Astrocyte (in vitro differentiated cells and primary cell): Measurements from ENCODE around the gene RPA3. TPM values are rescaled to one million over a fixed set of nuclear protein-coding genes. Genes with fewer than 3 reads are reported as not detected.

Experiments
- DNase-seq: peaks from one replicate; pipeline ENCODE4 v3.0.0-alpha.2; 2010; ENCODE audit warnings: low read depth
- FAIRE-seq: peaks from 2 replicates; lab custom pipeline; 2011; peaks lifted over from hg19 to GRCh38; lab: Jason Lieb, UNC
- H2AFZ ChIP-seq: 2 replicates; pipeline ENCODE4 v1.6.0; 2012; ENCODE audit warnings: low read depth, low read length, inconsistent platforms
- H3K27ac ChIP-seq: 2 replicates; pipeline ENCODE4 v1.5.1; 2011; ENCODE audit warnings: low read depth, low read length, inconsistent platforms
- H3K27me3 ChIP-seq: 2 replicates; pipeline ENCODE4 v1.6.0; 2011; ENCODE audit warnings: low read length, inconsistent platforms; ENCODE audit not compliant: insufficient read depth
- H3K36me3 ChIP-seq: 2 replicates; pipeline ENCODE4 v1.5.1; 2011; ENCODE audit warnings: low read length, inconsistent platforms; ENCODE audit not compliant: insufficient read depth
- H3K4me1 ChIP-seq: 2 replicates; pipeline ENCODE4 v1.5.1; 2011; ENCODE audit warnings: low read length, inconsistent platforms; ENCODE audit not compliant: insufficient read depth
- H3K4me2 ChIP-seq: 2 replicates; pipeline ENCODE4 v1.6.0; 2012; ENCODE audit warnings: low read length, inconsistent platforms
- H3K4me3 ChIP-seq: 2 replicates; pipeline ENCODE4 v1.5.1; 2011; ENCODE audit warnings: low read depth, mild to moderate bottlenecking, low read length, inconsistent platforms; ENCODE audit not compliant: insufficient read depth
- H3K79me2 ChIP-seq: 2 replicates; pipeline ENCODE4 v1.6.0; 2012; ENCODE audit warnings: mild to moderate bottlenecking, low read length, inconsistent platforms; ENCODE audit not compliant: insufficient read depth
- H3K9ac ChIP-seq: 2 replicates; pipeline ENCODE4 v1.6.0; 2012; ENCODE audit warnings: mild to moderate bottlenecking, low read length, inconsistent platforms
- H3K9me3 ChIP-seq: 2 replicates; pipeline ENCODE4 v1.5.1; 2012; ENCODE audit warnings: low read depth, mild to moderate bottlenecking, low read length, inconsistent platforms; ENCODE audit not compliant: insufficient read depth
- H4K20me1 ChIP-seq: 2 replicates; pipeline ENCODE4 v1.6.0; 2012; ENCODE audit warnings: low read length, inconsistent platforms; ENCODE audit not compliant: insufficient read depth
- H3K27ac Mint-ChIP-seq: one replicate; pipeline ENCODE4 v1.8.0; 2021; ENCODE audit warnings: mild to moderate bottlenecking, mixed read lengths; ENCODE audit not compliant: unreplicated experiment
- H3K27me3 Mint-ChIP-seq: one replicate; pipeline ENCODE4 v1.8.0; 2021; ENCODE audit warnings: low read depth, mixed read lengths; ENCODE audit not compliant: unreplicated experiment
- H3K36me3 Mint-ChIP-seq: one replicate; pipeline ENCODE4 v1.8.0; 2021; ENCODE audit warnings: low read depth, mixed read lengths; ENCODE audit not compliant: unreplicated experiment
- H3K4me1 Mint-ChIP-seq: one replicate; pipeline ENCODE4 v1.8.0; 2021; ENCODE audit warnings: low read depth, mixed read lengths; ENCODE audit not compliant: unreplicated experiment
- H3K4me3 Mint-ChIP-seq: one replicate; pipeline ENCODE4 v1.8.0; 2021; ENCODE audit warnings: mild to moderate bottlenecking, moderate library complexity, mixed read lengths; ENCODE audit not compliant: unreplicated experiment
- H3K9me3 Mint-ChIP-seq: one replicate; pipeline ENCODE4 v1.8.0; 2021; ENCODE audit warnings: mild to moderate bottlenecking, mixed read lengths; ENCODE audit not compliant: unreplicated experiment
- EZH2 ChIP-seq: IDR thresholded peaks from 2 replicates; pipeline ENCODE4 v1.6.1; 2012; ENCODE audit warnings: mild to moderate bottlenecking, low read length, inconsistent platforms; ENCODE audit not compliant: insufficient read depth
- total RNA-seq: library from RNA; stranded (reverse); gene quantifications from 2 replicates; pipeline ENCODE4 v1.2.1, GENCODE V29; 2021
- TF ChIP-seq, protein P1 (sequence below): IDR thresholded peaks from 2 replicates; pipeline ENCODE4 v1.5.1; 2011; ENCODE audit warnings: low read depth, mild to moderate bottlenecking, inconsistent platforms, low read length, moderate library complexity; ENCODE audit not compliant: insufficient read depth

Gene RPA3
- total RNA-seq, 1 donor from 2014 or later: 17.7 TPM

GRCh38 chr7:7670490-7670889 is 47.9 kb downstream of the RPA3 start:
- Mint-ChIP-seq H3K27me3 (no peaks in the 10 kb centered on the region), H3K27ac (no peak overlapping the region), H3K9me3 (no peaks in the 10 kb centered on the region), H3K36me3 (peaks cover 2% of the 10 kb centered on the region), H3K4me3 (no peak overlapping the region), H3K4me1 (no peaks in the 10 kb centered on the region)
- Histone ChIP-seq H3K79me2 (no peaks in the 10 kb centered on the region), H3K9me3 (no peaks in the 10 kb centered on the region), H3K4me2 (no peak overlapping the region), H2AFZ (no peak overlapping the region), H3K36me3 (no peaks in the 10 kb centered on the region), H3K27ac (no peak overlapping the region), H3K4me1 (no peaks in the 10 kb centered on the region), H3K9ac (no peak overlapping the region), H3K4me3 (no peak overlapping the region), H3K27me3 (no peaks in the 10 kb centered on the region), H4K20me1 (no peaks in the 10 kb centered on the region)
- FAIRE-seq (no peak), DNase-seq (no peak)
- TF ChIP-seq EZH2: no peak
- TF ChIP-seq, protein P1, sequence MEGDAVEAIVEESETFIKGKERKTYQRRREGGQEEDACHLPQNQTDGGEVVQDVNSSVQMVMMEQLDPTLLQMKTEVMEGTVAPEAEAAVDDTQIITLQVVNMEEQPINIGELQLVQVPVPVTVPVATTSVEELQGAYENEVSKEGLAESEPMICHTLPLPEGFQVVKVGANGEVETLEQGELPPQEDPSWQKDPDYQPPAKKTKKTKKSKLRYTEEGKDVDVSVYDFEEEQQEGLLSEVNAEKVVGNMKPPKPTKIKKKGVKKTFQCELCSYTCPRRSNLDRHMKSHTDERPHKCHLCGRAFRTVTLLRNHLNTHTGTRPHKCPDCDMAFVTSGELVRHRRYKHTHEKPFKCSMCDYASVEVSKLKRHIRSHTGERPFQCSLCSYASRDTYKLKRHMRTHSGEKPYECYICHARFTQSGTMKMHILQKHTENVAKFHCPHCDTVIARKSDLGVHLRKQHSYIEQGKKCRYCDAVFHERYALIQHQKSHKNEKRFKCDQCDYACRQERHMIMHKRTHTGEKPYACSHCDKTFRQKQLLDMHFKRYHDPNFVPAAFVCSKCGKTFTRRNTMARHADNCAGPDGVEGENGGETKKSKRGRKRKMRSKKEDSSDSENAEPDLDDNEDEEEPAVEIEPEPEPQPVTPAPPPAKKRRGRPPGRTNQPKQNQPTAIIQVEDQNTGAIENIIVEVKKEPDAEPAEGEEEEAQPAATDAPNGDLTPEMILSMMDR: no peak

GRCh38 chr7:7668706-7669105 is 49.7 kb downstream of the RPA3 start:
- H4K20me1 ChIP-seq: peaks cover 4% of the 10 kb centered on the region
- no peak overlapping the region for H3K4me2 ChIP-seq
- Mint-ChIP-seq H3K4me1 (no peaks in the 10 kb centered on the region), H3K27ac (no peak overlapping the region), H3K27me3 (no peaks in the 10 kb centered on the region), H3K36me3 (peaks cover 2% of the 10 kb centered on the region), H3K9me3 (no peaks in the 10 kb centered on the region), H3K4me3 (no peak overlapping the region)
- FAIRE-seq (no peak), DNase-seq (no peak)
- H3K9me3 ChIP-seq: no peaks in the 10 kb centered on the region
- H3K4me3 ChIP-seq: no peak overlapping the region
- H3K9ac ChIP-seq: no peak overlapping the region
- H3K79me2 ChIP-seq: no peaks in the 10 kb centered on the region
- H3K36me3 ChIP-seq: no peaks in the 10 kb centered on the region
- no peaks in the 10 kb centered on the region for H3K4me1 ChIP-seq
- TF ChIP-seq EZH2: no peak
- TF ChIP-seq, protein P1: no peak
- no peak overlapping the region for H3K27ac ChIP-seq
- H3K27me3 ChIP-seq: no peaks in the 10 kb centered on the region
- H2AFZ ChIP-seq: no peak overlapping the region

GRCh38 chr7:7667187-7667586 is 51.2 kb downstream of the RPA3 start:
- Mint-ChIP-seq H3K27ac (no peak overlapping the region), H3K9me3 (no peaks in the 10 kb centered on the region), H3K4me1 (no peaks in the 10 kb centered on the region), H3K36me3 (peaks cover 2% of the 10 kb centered on the region), H3K27me3 (no peaks in the 10 kb centered on the region), H3K4me3 (no peak overlapping the region)
- H3K36me3 ChIP-seq: no peaks in the 10 kb centered on the region
- no peak overlapping the region for H2AFZ ChIP-seq
- TF ChIP-seq EZH2: no peak
- TF ChIP-seq, protein P1: no peak
- no peak overlapping the region for H3K9ac ChIP-seq
- no peak overlapping the region for H3K4me3 ChIP-seq
- no peak overlapping the region for H3K27ac ChIP-seq
- H3K27me3 ChIP-seq: no peaks in the 10 kb centered on the region
- H3K9me3 ChIP-seq: no peaks in the 10 kb centered on the region
- no peak for FAIRE-seq
- H3K79me2 ChIP-seq: no peaks in the 10 kb centered on the region
- DNase-seq: no peak
- no peaks in the 10 kb centered on the region for H3K4me1 ChIP-seq
- H3K4me2 ChIP-seq: no peak overlapping the region
- peaks cover 4% of the 10 kb centered on the region for H4K20me1 ChIP-seq
